HepG2 (cell line): Measurements from ENCODE around the gene CPNE1. TPM values are rescaled to one million over a fixed set of nuclear protein-coding genes. Genes with fewer than 3 reads are reported as not detected.

Experiments
- CC2D1A ChIP-seq: sonication (generic); formaldehyde crosslinking; IDR thresholded peaks from 2 replicates; pipeline ENCODE4 v1.8.1; 2023; ENCODE audit warnings: mild to moderate bottlenecking, missing genetic modification reagents
- CSRNP1 ChIP-seq: sonication (generic); formaldehyde crosslinking; IDR thresholded peaks from 2 replicates; pipeline ENCODE4 v1.8.1; 2023; ENCODE audit warnings: mild to moderate bottlenecking, missing genetic modification reagents
- IRX3 ChIP-seq: sonication (generic); formaldehyde crosslinking; IDR thresholded peaks from 2 replicates; pipeline ENCODE4 v1.8.1; 2023; ENCODE audit warnings: mild to moderate bottlenecking, low read depth, missing genetic modification reagents, borderline replicate concordance
- MXD4 ChIP-seq: IDR thresholded peaks from 2 replicates; pipeline ENCODE4 v1.6.1; 2016; ENCODE audit warnings: mild to moderate bottlenecking, missing biosample characterization, missing genetic modification reagents
- NR0B2 ChIP-seq: sonication (generic); formaldehyde crosslinking; IDR thresholded peaks from 2 replicates; pipeline ENCODE4 v1.4.0; 2020; ENCODE audit warnings: mild to moderate bottlenecking, missing genetic modification reagents
- NR2C2 ChIP-seq: sonication (generic); formaldehyde crosslinking; IDR thresholded peaks from 2 replicates; pipeline ENCODE4 v1.4.0; 2020; ENCODE audit warnings: missing genetic modification reagents, mild to moderate bottlenecking, moderate library complexity, borderline replicate concordance
- SALL1 ChIP-seq: sonication (generic); formaldehyde crosslinking; IDR thresholded peaks from 2 replicates; pipeline ENCODE4 v1.8.0; 2022; ENCODE audit warnings: mild to moderate bottlenecking, missing genetic modification reagents
- TBL1XR1 ChIP-seq: fragments of 150-350 bp; IDR thresholded peaks from 2 replicates; pipeline ENCODE4 v1.6.1; 2014; ENCODE audit warnings: borderline replicate concordance, low read length; ENCODE audit not compliant: partially characterized antibody
- UBTF ChIP-seq: sonication (generic); formaldehyde crosslinking; IDR thresholded peaks from 2 replicates; pipeline ENCODE4 v1.4.0; 2020; ENCODE audit warnings: mild to moderate bottlenecking, missing genetic modification reagents
- ZNF12 ChIP-seq: sonication (generic); formaldehyde crosslinking; IDR thresholded peaks from 2 replicates; pipeline ENCODE4 v1.5.0; 2020; ENCODE audit warnings: missing genetic modification reagents
- ZNF235 ChIP-seq: sonication (generic); formaldehyde crosslinking; IDR thresholded peaks from 2 replicates; pipeline ENCODE4 v1.8.1; 2023; ENCODE audit warnings: mild to moderate bottlenecking, missing genetic modification reagents, borderline replicate concordance
- ZNF512B ChIP-seq: sonication (generic); formaldehyde crosslinking; IDR thresholded peaks from 2 replicates; pipeline ENCODE4 v1.5.1; 2020; ENCODE audit warnings: missing genetic modification reagents, mild to moderate bottlenecking, borderline replicate concordance
- ZNF564 ChIP-seq: sonication (generic); formaldehyde crosslinking; IDR thresholded peaks from 2 replicates; pipeline ENCODE4 v1.8.1; 2023; ENCODE audit warnings: mild to moderate bottlenecking, missing genetic modification reagents
- ZNF737 ChIP-seq: sonication (generic); formaldehyde crosslinking; IDR thresholded peaks from 2 replicates; pipeline ENCODE4 v1.5.0; 2020; ENCODE audit warnings: missing genetic modification reagents, mild to moderate bottlenecking, borderline replicate concordance
- polyA plus RNA-seq, 8 experiments: library from polyadenylated mRNA; depleted of rRNA in 3 of 8; stranded (reverse) in 7 of 8; unstranded in 1 of 8; fragments of >200 nt; fragmentation: Illumina TruSeq in 4 of 8; extraction: Trizol in 4 of 8; gene quantifications; 2 replicates each; pipeline versions ENCODE4 v1.2.1 to v1.2.3, GENCODE V29; 2011 to 2016; ENCODE audit warnings: low read depth in 4 of 8, missing spikeins in 1 of 8, mixed read lengths in 1 of 8; ENCODE audit not compliant: insufficient read depth in 1 of 8
- total RNA-seq, 5 experiments: library from RNA; depleted of rRNA; stranded (reverse); fragments of >200 nt; fragmentation: Illumina TruSeq; extraction: Trizol; gene quantifications; 2 replicates each; pipeline ENCODE4 v1.2.3, GENCODE V29; 2016; ENCODE audit warnings: low read depth in 1 of 5
- TF ChIP-seq, protein P1 (sequence below): sonication (generic); formaldehyde crosslinking; conservative IDR thresholded peaks from 2 replicates; pipeline ENCODE4 v1.8.1; 2023; ENCODE audit warnings: missing genetic modification reagents
- TF ChIP-seq, protein P2 (sequence below): sonication (generic); formaldehyde crosslinking; IDR thresholded peaks from 2 replicates; pipeline ENCODE4 v1.5.1; 2020; ENCODE audit warnings: missing genetic modification reagents, mild to moderate bottlenecking, borderline replicate concordance

Gene CPNE1
- total and polyA plus RNA-seq, 2 of the 13 experiments (the other 11 are each of a cell fraction or from before 2014, with no cell fraction given): 408 to 431 TPM

DNA sequence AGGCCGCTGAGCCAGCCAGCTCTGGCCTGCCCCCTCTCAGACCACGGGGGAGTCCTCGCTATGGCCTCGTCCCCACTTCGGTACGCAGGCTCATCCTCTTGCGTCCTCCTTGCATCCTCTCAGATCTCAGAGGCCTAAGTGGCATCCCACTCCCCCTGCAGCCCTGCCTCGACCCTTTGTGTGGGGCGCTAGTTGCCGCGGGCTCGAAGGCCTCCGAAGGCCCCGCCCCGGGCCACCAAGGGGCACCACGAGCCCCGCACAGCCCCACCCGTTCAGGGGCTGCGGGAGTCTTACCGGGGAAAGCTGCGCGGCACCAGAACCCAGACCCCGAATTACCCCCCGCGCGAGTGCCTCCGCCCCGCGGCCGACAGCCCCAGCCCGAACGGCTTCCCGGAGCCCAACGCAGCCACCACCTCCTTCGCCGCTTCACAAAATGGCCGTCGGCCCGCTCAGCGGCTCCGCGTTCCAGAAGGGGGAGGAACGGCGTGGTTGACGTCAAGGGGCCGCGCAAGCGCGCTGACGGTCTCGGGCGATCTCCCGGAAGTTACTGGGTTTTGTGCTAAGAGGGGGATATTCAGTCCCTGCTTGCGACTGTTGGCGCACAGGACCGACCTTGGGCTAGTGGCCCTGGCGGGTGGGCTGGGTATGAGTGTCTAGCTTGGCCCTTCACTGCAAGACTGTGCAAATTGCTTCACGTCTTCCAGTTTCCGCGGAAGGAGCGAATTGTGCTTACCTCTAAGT lies at the start of gene CPNE1, which contains the start of gene RBM12 (continued):
- TF ChIP-seq ZNF564 (CRISPR knock-in tag) (peak; percentile 96; the same call in 1 of the 2 replicates), NR0B2 (CRISPR knock-in tag) (peak; percentile 92), ZNF512B (no peak; the same call in 1 of the 2 replicates), TBL1XR1 (peak; percentile 77), SALL1 (CRISPR knock-in tag) (peak; percentile 97), CSRNP1 (CRISPR knock-in tag) (peak; percentile 95), UBTF (CRISPR knock-in tag) (peak; percentile 98), ZNF235 (CRISPR knock-in tag) (peak; percentile 90), ZNF12 (peak; percentile 66), NR2C2 (CRISPR knock-in tag) (peak; percentile 92), CC2D1A (CRISPR knock-in tag) (0 out of 2 replicates have a peak, but pooled peaks have one; percentile 13), IRX3 (peak; percentile 91; the same call in 1 of the 2 replicates), MXD4 (CRISPR knock-in tag) (peak; percentile 97), ZNF737 (peak; percentile 23)
- TF ChIP-seq, protein P1, sequence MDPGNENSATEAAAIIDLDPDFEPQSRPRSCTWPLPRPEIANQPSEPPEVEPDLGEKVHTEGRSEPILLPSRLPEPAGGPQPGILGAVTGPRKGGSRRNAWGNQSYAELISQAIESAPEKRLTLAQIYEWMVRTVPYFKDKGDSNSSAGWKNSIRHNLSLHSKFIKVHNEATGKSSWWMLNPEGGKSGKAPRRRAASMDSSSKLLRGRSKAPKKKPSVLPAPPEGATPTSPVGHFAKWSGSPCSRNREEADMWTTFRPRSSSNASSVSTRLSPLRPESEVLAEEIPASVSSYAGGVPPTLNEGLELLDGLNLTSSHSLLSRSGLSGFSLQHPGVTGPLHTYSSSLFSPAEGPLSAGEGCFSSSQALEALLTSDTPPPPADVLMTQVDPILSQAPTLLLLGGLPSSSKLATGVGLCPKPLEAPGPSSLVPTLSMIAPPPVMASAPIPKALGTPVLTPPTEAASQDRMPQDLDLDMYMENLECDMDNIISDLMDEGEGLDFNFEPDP (CRISPR knock-in tag): no peak
- TF ChIP-seq, protein P2, sequence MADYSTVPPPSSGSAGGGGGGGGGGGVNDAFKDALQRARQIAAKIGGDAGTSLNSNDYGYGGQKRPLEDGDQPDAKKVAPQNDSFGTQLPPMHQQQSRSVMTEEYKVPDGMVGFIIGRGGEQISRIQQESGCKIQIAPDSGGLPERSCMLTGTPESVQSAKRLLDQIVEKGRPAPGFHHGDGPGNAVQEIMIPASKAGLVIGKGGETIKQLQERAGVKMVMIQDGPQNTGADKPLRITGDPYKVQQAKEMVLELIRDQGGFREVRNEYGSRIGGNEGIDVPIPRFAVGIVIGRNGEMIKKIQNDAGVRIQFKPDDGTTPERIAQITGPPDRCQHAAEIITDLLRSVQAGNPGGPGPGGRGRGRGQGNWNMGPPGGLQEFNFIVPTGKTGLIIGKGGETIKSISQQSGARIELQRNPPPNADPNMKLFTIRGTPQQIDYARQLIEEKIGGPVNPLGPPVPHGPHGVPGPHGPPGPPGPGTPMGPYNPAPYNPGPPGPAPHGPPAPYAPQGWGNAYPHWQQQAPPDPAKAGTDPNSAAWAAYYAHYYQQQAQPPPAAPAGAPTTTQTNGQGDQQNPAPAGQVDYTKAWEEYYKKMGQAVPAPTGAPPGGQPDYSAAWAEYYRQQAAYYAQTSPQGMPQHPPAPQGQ (CRISPR knock-in tag): no peak; the same call in 1 of the 2 replicates
